Femur (tissue), 1 donor: ENCODE measurements around the gene PORCN.
"Not testable (repeated sequence)": the region's sequence is repeated elsewhere in the genome, so short reads cannot be mapped to it uniquely, and the experiment has no call there.

Experiments used
- DNase-seq: peaks from one replicate; pipeline ENCODE4 v3.0.0-alpha.2; 2017

PORCN gene

DNA sequence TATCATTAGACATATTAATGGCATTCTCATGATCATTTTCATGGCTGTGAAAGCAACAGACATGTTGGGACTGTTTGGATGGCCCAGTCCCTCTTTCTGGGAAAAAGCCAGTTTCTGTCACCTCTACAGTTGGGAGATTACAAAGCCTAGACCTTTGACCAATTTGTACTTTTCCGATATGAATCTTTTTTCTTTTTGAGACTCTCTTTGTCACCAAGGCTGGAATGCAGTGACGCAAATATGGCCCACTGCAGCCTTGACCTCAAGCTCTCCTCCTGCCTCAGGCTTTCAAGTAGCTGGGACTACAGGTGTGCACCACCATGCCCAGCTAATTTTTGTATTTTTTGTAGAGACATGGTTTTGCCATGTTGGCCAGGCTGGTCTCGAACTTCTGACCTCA lies 40.1 kb downstream of the PORCN start:
- no peak for DNase-seq

DNA sequence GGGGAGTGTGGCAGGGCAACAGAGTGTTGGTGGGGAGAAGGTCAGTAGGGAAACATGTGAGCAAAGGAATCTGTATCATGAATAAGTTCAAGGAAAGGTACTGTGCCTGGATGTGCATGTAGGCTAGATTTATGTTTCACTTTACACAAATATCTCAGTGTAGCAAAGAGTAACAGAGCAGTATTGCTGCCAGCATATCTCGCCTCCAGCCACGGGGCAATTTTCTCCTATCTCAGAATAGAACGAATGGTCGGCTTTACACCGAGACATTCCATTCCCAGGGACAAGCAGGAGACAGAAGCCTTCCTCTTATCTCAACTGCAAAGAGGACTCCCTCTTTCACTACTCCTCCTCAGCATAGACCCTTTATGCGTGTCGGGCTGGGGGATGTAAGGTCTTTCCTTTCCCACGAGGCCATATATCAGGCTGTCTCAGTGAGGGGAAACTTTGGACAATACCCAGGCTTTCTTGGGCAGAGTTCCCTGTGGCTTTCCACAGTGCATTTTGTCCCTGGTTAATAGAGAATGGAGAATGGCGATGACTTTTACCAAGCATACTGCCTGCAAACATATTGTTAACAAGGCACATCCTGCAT lies 47.0 kb downstream of the PORCN start:
- not testable (repeated sequence) for DNase-seq

DNA sequence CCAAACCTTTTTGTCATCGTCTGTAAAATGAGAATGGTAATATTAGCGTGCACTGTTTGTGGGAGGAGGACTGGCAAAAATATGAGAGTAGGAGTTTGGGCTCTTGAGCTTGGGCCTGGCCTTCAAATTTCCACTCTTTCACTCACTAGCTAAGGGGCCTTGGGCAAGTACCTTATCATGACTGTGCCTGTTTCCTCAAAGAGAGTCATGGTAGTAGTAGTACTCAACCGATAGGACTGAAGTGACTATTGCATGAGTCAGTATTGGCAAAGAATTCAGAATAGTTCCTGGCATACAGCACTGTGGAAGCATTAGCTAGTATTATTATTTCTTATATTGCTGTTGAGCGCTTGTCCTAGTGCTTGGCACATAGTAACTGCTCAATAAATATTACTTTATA lies 49.5 kb downstream of the PORCN start:
- DNase-seq: no peak

DNA sequence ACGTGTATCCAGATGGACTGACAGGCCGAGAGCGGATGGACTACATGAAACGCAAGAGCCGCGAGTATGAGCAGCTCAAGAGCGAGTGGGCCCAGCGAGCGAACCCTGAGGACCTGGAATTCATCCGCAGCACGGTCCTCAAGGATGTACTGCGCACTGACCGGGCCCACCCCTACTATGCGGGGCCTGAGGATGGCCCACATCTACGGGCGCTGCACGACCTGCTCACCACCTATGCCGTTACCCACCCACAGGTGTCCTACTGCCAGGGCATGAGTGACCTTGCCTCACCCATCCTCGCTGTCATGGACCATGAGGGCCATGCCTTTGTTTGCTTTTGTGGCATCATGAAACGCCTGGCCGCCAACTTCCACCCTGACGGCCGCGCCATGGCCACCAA lies 50.8 kb downstream of the PORCN start:
- no peak for DNase-seq

DNA sequence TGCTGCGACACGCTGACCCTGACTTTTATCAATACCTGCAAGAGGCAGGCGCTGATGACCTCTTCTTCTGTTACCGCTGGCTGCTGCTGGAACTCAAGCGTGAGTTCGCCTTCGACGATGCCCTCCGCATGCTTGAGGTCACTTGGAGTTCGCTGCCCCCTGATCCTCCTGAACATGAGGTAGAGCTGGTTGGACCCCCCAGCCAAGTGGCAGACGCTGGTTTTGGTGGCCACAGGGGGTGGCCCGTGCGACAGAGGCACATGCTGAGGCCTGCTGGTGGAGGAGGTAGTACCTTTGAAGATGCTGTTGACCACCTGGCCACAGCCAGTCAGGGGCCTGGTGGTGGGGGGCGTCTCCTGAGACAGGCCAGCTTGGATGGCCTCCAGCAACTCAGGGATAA lies 51.3 kb downstream of the PORCN start:
- DNase-seq: no peak

DNA sequence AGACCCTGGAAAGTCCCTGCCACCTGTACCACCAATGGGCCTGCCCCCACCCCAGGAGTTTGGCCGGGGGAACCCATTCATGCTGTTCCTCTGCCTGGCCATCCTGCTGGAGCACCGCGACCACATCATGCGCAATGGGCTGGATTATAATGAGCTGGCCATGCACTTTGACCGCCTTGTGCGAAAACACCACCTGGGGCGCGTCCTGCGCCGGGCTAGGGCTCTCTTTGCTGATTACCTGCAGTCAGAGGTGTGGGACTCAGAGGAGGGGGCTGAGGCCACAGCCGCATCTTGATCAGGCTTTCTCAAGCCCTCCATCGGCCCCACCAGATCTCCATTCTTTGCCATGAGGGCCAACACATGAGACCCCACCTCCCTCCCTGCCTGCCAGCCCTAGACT lies 51.9 kb downstream of the PORCN start:
- no peak for DNase-seq

DNA sequence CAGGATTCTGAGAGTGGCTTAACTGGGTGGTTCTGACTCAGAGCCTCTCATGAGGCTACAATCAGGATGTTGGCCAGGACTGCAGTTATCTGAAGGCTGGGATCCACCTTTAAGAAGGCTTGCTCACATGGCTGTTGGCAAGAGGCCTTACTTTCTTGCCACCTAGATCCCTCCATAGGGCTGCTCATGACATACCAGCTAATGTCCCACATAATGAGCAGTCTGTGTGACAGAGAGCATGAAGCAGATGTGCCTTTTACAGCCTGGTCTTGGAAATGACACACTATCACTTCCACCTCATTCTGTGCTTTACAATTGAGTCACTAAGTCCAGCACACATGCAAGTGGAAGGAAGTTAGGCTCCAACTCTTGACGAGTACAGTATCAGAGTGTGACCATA lies 61.2 kb downstream of the PORCN start:
- DNase-seq: no peak
